Nephron progenitor cell (in vitro differentiated cells): ENCODE data around the gene COX18.

Source experiments
- DNase-seq: peaks from one replicate; pipeline ENCODE4 v3.0.0; 2021
- H3K27ac Mint-ChIP-seq: 2 replicates; pipeline ENCODE4 v1.8.0; 2021; ENCODE audit warnings: mild to moderate bottlenecking, moderate library complexity, mixed read lengths
- H3K27me3 Mint-ChIP-seq: 2 replicates; pipeline ENCODE4 v1.8.0; 2021; ENCODE audit warnings: mild to moderate bottlenecking, low read depth, mixed read lengths; ENCODE audit not compliant: poor library complexity
- H3K36me3 Mint-ChIP-seq: 2 replicates; pipeline ENCODE4 v1.8.0; 2021; ENCODE audit warnings: low read depth, mixed read lengths
- H3K4me1 Mint-ChIP-seq: 2 replicates; pipeline ENCODE4 v1.8.0; 2021; ENCODE audit warnings: mixed read lengths
- H3K4me3 Mint-ChIP-seq: 2 replicates; pipeline ENCODE4 v1.8.0; 2021; ENCODE audit warnings: mild to moderate bottlenecking, moderate library complexity, mixed read lengths
- H3K9me3 Mint-ChIP-seq: 2 replicates; pipeline ENCODE4 v1.8.0; 2021; ENCODE audit warnings: mild to moderate bottlenecking, moderate library complexity, mixed read lengths
- TF ChIP-seq, protein P1 (sequence below): fragments of 200-600 bp; sonication (generic); IDR thresholded peaks from 2 replicates; pipeline ENCODE4 v1.5.0; 2021; ENCODE audit warnings: antibody characterized with exemption

Gene COX18

DNA sequence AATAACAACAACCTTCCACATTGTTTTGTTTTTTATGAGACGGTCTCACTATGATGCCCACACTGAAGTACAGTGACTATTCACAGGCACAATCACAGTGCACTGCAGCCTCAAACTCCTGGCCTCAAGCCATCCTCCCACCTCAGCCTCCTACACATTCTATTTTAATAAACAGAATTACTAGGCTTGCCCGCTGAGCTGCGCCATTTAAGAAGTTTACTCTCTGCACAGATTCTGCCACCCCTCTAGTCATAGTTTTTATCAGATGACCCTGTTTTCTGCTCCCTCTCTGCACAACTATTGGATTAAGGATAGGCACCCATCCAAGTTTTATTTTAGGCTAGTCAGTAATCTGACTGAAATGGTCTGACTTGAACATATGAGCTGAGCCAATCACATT lies 11.3 kb upstream of the COX18 start:
- H3K27ac Mint-ChIP-seq, result no peak overlapping the region
- DNase-seq, result no peak
- peaks cover 4% of the 10 kb centered on the region for H3K27me3 Mint-ChIP-seq
- H3K9me3 Mint-ChIP-seq, result no peaks in the 10 kb centered on the region
- TF ChIP-seq, protein P1, sequence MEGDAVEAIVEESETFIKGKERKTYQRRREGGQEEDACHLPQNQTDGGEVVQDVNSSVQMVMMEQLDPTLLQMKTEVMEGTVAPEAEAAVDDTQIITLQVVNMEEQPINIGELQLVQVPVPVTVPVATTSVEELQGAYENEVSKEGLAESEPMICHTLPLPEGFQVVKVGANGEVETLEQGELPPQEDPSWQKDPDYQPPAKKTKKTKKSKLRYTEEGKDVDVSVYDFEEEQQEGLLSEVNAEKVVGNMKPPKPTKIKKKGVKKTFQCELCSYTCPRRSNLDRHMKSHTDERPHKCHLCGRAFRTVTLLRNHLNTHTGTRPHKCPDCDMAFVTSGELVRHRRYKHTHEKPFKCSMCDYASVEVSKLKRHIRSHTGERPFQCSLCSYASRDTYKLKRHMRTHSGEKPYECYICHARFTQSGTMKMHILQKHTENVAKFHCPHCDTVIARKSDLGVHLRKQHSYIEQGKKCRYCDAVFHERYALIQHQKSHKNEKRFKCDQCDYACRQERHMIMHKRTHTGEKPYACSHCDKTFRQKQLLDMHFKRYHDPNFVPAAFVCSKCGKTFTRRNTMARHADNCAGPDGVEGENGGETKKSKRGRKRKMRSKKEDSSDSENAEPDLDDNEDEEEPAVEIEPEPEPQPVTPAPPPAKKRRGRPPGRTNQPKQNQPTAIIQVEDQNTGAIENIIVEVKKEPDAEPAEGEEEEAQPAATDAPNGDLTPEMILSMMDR, result no peak
- no peaks in the 10 kb centered on the region for H3K4me1 Mint-ChIP-seq
- peaks cover 79% of the 10 kb centered on the region for H3K36me3 Mint-ChIP-seq
- no peak overlapping the region for H3K4me3 Mint-ChIP-seq

DNA sequence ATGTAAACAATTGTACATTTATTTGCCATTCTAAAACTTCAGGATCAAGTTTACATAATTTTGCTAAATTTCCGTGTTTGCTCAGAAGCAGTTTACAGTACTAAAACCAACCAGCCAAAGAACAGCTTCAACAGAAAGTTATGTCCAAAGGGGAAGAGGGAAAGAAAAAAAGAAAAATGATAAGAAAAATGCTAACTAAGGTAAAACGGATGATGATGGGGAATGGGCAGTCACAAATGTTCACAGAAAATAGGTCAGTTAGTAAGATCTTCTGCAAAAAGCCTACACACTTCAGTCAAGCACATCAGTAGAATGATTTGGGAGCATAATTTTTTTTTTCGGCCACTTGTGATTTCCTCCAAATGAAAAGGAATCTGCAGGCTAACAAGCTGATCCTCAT lies 6.3 kb upstream of the COX18 start:
- H3K4me3 Mint-ChIP-seq, result no peak overlapping the region
- H3K36me3 Mint-ChIP-seq, result peaks cover 63% of the 10 kb centered on the region
- no peaks in the 10 kb centered on the region for H3K4me1 Mint-ChIP-seq
- H3K27ac Mint-ChIP-seq, result peak overlapping the region; percentile 36
- no peaks in the 10 kb centered on the region for H3K9me3 Mint-ChIP-seq
- no peak for DNase-seq
- peaks cover 4% of the 10 kb centered on the region for H3K27me3 Mint-ChIP-seq
- TF ChIP-seq, protein P1, result no peak

DNA sequence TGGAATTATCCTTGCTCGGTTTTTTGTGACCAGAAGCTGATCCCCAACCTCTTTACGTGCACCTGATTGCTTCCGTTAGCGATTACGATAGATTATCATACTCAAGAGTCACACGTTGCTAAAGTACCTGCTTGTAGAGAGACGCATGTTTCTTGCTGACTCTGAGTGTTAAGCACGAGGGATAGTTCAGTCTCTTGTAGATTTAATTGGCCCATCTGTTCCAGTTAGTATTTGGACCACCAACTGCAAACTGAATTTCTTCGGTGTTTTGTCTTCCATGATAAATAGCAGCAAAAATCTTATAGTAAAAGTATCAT lies 516 bp upstream of the COX18 start:
- no peak for DNase-seq
- H3K27me3 Mint-ChIP-seq, result no peaks in the 10 kb centered on the region
- H3K4me3 Mint-ChIP-seq, result peak overlapping the region; percentile 89
- no peaks in the 10 kb centered on the region for H3K9me3 Mint-ChIP-seq
- peaks cover 19% of the 10 kb centered on the region for H3K4me1 Mint-ChIP-seq
- TF ChIP-seq, protein P1, result no peak
- peaks cover 20% of the 10 kb centered on the region for H3K36me3 Mint-ChIP-seq
- H3K27ac Mint-ChIP-seq, result peak overlapping the region; percentile 94

DNA sequence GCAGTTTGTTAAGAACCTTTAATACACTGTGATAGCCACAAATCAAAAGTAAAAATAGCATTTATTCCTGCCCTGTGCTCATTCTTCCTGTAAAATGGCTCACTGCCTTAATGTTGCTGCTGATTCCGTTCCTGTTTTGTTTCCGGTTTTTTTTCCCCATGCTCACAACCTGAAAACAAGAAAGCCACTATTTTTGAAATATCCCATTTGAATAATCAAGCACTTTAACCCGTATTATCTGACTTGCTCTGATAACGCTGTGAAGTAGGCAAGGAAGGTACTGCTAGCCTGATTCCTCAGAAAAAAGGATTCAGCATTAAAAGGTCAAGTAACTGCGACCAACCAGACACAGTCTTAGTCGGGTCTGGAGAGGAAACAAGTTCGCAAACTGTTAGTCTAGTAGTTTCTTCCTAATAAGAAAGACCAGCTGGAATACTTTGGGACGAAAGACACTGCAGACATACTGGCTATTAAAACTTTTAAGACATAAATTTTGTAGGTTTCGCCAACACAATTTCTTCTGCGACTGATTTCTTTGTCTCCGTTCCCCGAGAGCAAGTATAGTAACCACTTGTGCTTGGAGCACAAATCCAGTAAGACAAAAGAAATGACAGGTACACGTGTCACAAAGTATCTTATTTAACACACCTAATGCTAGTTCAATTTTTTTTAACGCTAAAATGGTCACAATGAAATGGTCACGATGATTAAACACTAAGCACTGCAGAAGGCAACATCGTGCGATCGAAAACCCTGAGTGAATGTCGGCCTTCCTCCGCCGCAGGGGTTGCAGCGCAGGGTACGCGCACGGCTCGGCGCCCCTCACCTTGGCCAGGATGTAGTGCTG lies 802 bp downstream of the COX18 start:
- peak overlapping the region; percentile 89 for H3K4me3 Mint-ChIP-seq
- H3K27me3 Mint-ChIP-seq, result no peaks in the 10 kb centered on the region
- H3K9me3 Mint-ChIP-seq, result no peaks in the 10 kb centered on the region
- peaks cover 20% of the 10 kb centered on the region for H3K36me3 Mint-ChIP-seq
- TF ChIP-seq, protein P1, result no peak
- H3K27ac Mint-ChIP-seq, result peak overlapping the region; percentile 94
- DNase-seq, result no peak
- H3K4me1 Mint-ChIP-seq, result peaks cover 19% of the 10 kb centered on the region

DNA sequence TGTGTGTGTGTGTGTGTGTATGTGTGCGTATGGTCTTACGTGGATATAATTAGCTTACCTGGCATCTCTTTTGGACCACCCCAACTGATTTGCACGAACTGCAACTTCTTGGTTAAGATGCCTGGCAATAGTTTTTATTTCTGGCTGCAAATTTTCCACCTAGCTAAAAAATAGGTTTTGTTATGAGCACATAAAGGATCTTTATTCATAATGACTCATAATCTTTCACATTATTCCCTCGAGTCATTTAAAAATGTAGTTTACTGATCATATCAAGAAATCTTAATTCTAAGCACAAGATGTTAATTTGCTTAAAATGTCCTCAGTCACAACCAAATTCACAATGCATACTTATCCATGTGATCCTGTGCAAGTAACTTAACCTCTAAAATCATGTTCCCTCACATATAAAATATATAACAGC lies 1.5 kb downstream of the COX18 start:
- Mint-ChIP-seq H3K9me3 (no peaks in the 10 kb centered on the region), H3K4me3 (peak overlapping the region; percentile 89), H3K36me3 (peaks cover 19% of the 10 kb centered on the region), H3K27ac (peak overlapping the region; percentile 94), H3K27me3 (no peaks in the 10 kb centered on the region), H3K4me1 (peaks cover 19% of the 10 kb centered on the region)
- no peak for DNase-seq
- TF ChIP-seq, protein P1, result no peak

DNA sequence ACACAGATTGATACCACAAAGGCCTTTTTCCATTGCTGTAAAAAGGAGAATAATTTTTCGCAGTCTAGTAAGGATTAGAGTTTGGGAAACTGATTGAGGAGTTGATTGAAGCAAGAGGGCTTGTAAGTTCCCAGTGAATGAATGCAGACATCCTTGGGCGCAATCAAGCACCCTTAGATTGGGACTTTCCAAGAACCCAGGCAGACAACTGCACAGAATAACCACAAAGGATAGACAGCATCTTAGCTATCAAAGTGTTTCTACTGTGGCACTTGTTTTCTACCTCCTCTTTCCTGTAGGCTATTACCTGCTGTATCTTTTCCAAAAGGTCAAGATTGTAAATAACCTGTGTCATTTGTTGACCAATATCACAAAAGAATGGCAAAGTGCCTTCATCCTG lies 2.6 kb downstream of the COX18 start:
- no peak overlapping the region for H3K27ac Mint-ChIP-seq
- no peak overlapping the region for H3K4me3 Mint-ChIP-seq
- H3K4me1 Mint-ChIP-seq, result peaks cover 19% of the 10 kb centered on the region
- DNase-seq, result no peak
- H3K9me3 Mint-ChIP-seq, result no peaks in the 10 kb centered on the region
- TF ChIP-seq, protein P1, result no peak
- peaks cover 28% of the 10 kb centered on the region for H3K36me3 Mint-ChIP-seq
- no peaks in the 10 kb centered on the region for H3K27me3 Mint-ChIP-seq
